ENCODE data around the gene SEC16A.

Gene SEC16A

DNA sequence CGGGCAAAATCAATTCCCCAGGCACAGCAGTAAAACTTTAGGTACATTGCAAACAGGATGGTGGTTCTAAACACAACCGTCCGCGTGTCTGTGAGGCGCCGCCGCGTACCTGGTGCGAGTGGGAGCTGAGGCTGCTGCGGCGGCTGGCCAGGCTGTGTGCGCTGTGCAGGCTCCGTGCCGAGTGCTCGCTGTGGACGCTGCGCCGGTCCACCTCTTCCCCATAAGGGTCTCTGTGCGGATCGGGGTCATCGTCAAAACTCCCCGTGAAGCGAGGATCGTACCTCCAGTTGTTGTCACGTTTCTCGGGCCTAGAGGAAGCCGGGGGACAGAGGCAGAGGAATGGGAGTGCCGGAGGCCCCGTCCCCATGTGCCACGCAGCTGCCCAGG is 16.7 kb downstream of the SEC16A start:
- DNase-seq (ENCODE audit: low read depth in 4 of 4, low spot score in 1 of 4): no peak

DNA sequence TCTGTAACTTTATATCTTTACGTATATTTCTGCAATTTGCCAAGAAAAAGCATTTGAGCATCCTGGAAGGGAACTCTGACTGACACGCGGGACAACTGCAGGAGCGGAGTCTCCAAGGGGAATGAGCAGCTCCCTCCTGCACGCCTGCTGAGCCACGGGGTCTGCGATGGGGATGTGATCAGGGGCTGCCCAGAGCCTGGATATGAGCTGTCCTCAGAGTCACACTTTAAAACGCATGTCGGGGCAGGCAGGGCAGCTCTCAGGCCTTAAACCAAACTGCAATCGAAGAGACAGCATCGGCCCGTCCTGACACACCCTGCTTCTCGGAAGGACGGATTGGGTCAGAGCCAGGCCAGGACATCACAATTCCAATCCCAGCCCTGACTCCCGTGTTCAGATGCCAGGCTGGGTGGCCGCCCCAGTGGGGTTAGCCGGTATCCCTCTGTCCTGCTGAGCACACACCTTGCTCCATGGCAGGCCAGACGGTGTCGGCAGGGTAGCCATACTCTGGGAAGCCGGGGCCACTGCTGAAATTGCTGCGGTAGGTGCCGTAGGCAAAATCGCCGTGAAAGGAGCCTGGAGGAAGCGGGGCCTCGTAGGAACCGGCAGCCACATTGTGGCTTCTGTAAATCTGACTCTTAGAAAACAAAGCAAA is 17.2 kb downstream of the SEC16A start:
- no peak for DNase-seq (ENCODE audit: low read depth in 4 of 4, low spot score in 1 of 4)

DNA sequence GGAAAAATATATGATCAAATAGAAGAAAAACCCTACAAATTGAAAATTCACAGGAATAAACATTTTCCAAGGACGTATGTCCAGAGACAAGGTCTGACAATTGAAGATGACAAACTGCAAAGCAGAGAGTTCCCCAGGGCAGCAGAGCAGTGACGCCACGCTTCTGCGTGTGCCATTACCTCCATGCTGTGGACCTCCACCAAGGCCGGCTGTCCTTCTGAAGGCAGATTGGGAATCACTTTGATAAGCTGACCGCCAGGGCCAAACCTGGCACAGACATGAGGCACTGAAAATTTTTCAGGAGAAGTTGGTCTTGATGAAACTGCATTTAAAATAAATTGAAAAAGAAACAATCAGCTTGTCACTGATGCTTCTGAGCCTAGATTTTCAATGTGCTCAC is 18.6 kb downstream of the SEC16A start:
- DNase-seq (ENCODE audit: low read depth in 4 of 4, low spot score in 1 of 4): no peak

DNA sequence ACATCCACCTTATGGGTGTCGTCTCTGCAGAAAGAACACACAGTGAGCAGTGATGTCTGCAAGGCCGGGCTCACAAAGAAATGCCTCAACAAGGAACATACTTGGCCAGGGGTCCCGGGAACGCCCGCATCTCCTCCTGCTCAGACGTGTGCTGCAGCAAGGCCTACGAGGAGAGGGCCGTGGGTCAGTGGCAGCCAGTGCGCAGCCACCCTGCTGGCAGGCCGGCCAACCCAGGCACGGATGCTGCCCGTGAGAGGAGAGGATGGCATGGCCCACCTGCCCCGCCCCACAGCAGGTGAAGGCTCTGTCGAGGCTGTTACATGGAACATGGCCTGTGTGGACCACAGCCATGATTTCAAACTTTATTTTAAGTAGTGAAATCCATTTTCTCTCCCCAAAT is 19.3 kb downstream of the SEC16A start:
- DNase-seq (ENCODE audit: low read depth in 4 of 4, low spot score in 1 of 4): no peak

DNA sequence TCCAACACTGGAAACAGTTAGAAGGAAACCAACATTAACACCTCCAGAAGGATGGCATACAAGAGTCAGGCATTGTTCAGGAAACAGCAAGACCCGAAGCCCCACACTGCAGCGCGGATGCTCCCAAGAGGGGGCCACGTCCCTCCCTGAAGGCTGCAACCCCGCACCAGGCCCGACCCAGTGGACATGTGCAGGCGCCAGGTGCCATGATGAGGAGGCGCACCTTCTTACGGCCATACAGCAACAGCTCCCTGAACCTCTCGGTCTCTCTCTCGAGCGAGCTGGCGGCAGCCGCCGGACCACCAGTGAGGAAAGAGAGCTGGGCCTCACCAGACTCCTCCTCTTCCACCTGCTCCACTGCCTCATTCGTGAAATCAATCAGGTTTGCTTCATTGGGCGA is 20.2 kb downstream of the SEC16A start:
- DNase-seq (ENCODE audit: low read depth in 4 of 4, low spot score in 1 of 4): no peak

DNA sequence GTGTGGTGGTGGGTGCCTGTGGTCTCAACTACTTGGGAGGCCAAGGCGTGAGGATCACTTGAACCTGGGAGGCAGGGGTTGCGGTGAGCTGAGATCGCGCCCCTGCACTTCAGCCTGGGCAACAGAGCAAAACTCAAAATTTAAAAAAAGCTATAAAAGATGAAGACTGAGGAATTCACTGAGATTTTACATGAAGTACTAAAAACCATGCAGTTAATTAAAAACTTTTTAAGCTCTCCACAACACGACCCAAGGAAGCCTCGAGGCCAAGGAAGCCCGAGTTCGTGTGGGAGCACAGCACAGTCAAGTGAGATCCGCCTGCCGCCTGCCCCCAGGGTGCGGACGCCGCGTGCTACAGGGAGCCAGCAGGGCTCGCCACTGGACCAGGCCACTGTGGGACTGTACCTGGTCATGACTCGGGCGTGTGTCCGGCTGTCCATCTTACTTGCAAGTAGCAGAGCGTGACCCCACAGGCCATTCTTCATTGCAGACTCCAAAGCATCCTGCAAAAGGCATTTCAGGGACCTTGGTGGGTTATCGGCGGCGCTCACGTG is 22.0 kb downstream of the SEC16A start:
- DNase-seq (ENCODE audit: low read depth in 4 of 4, low spot score in 1 of 4): no peak

DNA sequence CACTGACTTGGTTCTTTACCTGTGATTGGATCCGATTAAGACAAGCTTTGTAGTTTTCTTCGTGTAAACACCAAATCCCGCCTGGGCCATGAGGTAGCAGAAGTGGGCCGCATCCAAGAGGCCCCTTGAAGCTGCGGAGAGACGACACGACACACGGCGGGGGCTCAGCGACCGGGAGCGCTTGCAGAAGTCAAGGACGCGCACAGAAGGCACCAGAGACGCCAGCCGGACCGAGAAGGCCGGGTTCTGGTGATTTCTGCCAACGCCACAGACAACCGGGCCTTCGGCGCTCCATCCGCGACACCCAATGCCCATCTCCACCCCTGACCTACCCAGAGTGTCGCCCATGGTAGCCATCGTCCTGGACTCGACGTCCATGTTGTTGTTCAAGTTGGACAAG is 23.4 kb downstream of the SEC16A start:
- DNase-seq (ENCODE audit: low read depth in 4 of 4, low spot score in 1 of 4): no peak

DNA sequence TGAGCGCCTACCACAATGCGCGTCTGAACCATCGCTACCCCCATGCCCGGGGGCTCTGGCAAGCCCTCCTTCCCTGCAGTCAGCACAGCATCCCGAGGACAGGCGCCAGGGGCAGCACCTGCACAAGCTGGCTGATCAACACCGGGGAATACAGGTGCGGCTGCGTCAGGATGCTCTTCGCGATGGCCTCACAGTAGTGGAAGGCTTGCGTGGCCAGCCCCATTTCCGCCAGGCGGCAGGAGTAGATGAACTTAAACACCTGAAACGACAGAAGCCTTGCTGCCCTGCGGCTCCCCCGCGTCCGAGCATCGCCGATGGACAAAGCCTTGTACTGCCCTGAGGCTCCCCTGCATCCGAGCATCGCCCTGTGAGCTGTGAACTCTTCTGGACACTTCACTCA is 25.5 kb downstream of the SEC16A start:
- DNase-seq (ENCODE audit: low read depth in 4 of 4, low spot score in 1 of 4): no peak

DNA sequence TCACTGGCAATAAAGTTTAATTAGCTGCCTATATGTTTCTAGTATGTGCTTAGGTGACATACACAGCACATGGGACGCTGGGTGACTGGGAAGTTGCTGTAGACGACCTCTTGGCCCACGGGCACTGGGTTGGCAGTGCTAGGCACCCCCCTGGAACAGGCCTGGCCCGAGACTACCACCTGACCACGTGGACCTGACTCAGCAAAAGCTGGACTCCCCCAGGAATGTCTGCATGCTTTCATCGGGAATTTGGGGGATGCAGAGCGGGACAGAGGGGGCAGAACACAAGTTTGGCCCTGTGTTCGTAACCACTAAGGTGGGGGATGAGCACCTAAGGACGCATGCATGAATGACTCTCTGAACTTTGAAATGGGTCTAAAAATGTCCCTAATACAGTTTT is 26.6 kb downstream of the SEC16A start:
- DNase-seq (ENCODE audit: low read depth in 4 of 4, low spot score in 1 of 4): no peak

DNA sequence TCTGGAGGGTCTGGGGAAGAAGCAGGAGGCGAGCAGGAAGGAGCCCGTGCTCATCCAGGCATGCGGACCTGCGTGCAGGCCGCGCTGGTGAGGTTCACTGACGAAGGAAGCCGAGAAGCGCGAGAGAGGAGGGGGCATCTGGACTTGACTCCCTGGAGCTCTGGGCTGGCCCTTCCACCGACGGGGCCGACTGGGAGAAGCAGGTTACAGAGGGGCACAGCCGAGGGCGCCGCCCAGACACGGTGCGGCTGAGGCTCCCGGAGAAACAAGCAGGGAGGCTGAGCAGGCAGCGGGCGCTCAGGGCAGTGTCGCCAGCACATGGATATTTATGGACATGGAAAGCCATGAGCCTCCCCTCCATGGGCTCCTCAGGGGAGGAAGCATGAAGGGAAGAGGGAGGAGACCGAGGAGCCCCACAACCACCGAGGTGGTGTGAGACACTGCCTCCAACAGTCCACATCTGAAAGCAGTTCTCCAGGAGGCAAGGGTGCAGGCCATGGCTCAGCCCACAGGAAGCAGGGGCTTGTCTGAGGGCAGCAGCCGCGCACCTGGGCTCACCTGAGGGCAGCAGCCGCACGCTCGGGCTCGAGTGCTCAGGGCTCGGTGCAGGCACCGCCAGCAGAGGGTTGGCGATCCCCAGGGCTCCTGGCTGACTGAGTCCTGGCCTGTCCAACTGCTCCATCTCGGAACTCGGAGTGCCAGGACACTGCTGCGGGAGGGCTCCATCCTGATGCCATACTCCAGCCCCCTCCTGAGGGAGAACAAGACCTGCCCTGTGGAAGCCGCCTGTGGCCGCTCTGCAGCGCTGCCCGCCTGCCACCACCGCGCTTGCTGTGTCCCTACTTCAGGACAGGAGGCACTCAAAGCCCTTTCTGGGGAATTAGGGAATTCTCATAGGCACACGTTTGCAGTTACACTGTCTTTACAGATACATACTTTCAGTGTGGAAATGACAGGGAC is 27.5 kb downstream of the SEC16A start:
- DNase-seq (ENCODE audit: low read depth in 4 of 4, low spot score in 1 of 4): no peak

DNA sequence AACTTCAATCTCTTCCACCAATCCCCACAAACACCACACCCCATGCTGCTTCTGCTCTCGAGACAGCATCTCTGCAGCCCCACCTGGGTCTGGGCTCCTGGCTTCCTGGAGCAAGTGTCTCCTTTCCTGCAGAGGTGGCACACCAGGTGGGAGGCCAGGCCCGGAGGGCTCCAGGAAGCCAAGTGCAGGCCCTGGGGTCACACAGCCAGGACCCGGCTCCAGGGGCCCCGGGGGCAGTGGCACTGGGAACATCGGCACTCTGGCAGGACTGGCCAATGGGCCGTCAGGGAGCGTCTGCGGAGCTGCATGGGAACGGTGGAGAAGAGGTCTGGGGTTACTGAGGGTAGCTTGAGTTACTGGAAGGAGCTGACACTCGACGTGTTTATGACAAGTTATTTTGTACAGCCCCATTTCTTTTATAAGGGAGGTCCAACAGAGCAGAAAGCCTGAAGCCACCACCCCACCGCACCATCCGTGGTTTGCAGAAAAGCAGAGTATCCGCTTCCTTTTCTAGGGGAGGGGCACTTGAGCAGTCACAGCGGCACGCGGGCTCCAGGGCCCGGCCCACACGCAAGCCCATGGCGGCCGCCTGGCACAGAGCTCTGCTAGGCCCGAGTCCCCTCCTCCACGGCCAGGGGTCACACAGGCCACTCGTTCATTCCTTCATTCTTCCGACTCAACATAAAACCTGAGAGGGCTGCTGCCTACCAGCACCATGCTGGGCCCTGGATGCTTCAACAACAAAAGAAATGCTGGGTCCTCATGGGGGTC is 28.6 kb downstream of the SEC16A start:
- DNase-seq (ENCODE audit: low read depth in 4 of 4, low spot score in 1 of 4): no peak

DNA sequence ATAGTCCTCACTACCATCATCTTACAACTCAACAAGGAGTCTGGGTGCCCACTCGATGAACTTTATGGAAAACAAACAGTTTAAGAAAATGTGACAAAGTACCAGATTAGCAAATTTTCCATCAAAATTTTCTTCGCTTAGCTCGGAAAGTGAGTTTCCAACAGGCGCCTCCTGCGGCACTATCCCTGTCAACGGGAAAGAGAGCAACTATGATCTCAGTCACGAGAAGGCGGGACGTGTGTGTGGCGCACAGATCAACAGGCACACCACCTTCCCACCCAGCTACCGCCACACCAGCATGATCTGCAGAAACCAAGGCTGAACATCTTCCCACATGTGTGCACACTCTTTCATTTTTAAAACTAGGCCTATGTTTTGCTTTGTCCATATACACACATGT is 29.5 kb downstream of the SEC16A start:
- DNase-seq (ENCODE audit: low read depth in 4 of 4, low spot score in 1 of 4): no peak

DNA sequence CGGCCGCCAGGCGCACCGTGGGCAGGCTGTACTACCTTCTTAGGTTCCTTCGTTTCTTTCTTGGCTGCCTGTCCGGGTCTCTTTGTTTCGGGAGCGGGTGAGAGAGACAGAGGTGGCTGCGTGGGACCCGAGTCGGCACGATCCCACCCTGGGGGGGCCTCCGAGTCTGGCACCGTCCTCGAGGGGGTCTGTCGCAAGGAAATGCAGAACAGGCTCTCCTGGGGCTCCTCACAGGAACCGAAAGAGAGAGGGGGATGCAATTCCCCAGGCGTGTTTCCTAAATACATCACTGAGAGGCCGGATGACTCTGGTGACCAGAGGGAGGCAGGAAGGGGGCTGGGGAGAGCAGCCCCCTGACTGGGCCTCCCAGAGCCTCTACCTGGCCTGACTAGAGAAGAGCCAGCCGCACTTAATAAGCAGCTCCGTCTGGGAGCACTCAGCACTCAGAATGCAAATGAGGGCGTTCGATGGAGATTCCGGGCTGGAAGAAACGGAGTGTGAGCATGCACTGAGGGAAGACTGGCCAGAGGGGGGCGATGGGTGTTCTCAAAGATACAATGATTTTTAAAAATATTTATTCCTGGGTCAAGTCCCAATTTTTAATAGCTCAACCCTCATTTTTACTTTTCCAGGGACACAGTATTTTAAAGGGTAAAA is 31.5 kb downstream of the SEC16A start:
- DNase-seq (ENCODE audit: low read depth in 4 of 4, low spot score in 1 of 4): no peak

DNA sequence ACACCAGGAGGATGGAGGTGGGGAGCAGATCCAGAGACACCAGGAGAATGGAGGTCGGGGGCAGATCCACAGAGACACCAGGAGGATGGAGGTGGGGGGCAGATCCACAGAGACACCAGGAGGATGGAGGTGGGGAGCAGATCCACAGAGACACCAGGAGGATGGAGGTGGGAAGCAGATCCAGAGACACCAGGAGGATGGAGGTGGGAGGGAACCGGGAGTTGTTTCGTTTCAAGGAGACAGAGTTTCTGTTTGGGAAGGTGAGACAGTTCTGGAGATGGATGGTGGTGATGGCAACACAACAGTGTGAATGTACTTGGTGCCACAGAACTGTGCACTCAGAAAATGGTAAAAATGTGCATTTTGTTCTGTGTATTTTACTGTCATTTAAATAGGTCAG is 34.2 kb downstream of the SEC16A start:
- DNase-seq (ENCODE audit: low read depth in 4 of 4, low spot score in 1 of 4): no peak

DNA sequence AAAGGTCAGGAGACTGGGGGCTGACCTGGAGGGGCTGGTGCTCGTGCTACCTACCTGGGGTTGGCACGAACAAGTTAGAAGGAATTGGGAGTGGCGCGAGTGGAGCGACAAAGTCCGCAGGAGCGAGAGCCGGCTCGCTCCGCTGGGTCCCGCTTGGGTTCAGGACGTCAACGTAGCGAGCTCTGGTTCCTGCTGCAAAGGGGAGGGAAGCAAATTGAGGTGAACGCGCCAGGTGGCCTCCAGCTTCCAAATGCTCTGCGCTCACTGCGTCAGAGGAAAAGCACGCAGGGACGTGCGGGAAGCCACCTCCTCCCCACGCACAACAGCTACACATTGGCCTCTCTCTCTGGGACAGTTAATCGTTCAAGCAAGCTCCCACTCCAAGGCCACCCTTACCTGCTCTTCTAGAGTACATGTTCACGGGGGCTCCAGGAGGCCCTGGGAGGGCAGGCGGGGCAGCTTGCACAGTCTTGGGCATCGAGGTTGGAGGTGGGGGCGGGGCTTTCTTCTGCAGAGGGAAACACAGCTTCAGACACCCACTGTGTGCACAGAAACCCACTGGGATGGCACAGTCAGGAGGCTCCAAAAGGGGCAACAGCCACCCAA is 35.6 kb downstream of the SEC16A start:
- DNase-seq (ENCODE audit: low read depth in 4 of 4, low spot score in 1 of 4): no peak

DNA sequence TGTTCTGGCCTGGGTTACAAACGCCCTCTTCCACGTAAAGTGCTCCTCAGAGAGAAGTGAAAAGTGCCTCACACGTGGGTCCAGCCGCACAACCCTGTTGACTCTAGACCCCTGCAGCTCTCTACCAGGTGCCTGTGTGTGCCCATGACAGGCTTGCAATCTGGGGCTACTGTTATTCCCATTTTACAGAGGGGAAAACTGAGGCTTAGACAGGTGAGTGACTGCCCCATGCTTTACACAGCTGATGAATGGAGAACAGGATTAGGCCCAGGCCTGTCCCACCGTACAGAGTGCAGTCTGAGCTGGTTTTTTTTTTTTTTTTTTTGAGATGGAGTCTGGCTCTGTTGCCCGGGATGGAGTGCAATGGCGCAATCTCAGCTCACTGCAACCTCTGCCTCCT is 37.0 kb downstream of the SEC16A start:
- no peak for DNase-seq (ENCODE audit: low read depth in 4 of 4, low spot score in 1 of 4)

DNA sequence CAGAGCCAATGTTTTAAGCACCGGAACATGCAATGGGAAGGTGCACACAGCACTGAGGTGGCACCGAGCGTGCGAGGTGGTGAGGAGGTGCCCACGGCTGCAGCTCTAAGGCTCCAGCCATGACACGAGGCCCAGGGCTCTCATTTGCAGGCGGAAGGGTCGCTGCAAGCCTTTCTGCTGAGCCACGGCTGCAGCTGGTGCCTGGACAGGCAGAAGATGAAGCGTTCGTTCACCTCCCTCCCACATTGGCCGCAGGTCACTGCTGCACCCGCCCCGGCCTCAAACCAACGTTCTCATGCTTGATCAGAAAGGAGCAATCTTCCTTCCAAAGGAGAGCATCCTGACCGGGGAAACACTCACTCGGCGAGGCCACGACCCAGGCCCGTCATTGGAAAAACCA is 38.7 kb downstream of the SEC16A start:
- no peak for DNase-seq (ENCODE audit: low read depth in 4 of 4, low spot score in 1 of 4)

DNA sequence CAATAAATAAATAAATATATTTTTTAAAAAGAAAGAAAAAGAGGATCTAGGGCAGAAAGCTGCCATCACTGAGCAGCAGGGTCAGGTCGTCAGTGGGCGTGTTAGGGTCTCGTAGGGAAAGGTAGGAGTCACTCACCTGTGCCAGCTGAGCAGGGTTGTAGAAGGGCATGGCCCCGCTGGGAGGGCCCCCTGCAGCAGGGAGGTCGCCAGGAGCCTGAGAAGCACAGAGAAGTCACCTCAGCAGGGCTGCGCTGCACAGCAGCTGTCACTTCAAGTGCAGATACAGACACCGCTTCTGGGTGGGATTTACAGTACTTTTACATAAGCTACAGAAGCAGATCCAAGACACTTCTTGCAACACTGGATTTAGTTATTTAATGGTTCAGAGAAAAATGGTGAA is 39.2 kb downstream of the SEC16A start:
- no peak for DNase-seq (ENCODE audit: low read depth in 4 of 4, low spot score in 1 of 4)

DNA sequence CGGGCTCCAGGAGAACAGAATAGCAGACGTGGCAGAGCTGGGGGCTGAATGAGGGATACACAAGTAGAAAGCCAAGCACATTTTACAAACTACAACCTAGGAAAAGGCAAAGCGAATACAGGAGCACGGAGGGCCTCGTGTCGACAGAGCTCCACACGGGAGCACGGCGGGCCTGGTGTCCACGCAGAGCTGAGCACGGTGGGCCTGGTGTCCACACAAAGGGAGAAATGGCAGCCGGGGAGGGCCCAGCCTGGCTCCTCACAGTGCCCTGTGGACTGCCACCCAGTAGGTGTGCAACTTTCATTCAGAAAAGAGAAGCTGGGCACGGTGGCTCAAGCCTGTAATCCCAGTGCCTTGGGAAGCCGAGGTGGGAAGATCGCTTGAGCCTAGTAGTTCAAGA is 39.8 kb downstream of the SEC16A start:
- no peak for DNase-seq (ENCODE audit: low read depth in 4 of 4, low spot score in 1 of 4)

DNA sequence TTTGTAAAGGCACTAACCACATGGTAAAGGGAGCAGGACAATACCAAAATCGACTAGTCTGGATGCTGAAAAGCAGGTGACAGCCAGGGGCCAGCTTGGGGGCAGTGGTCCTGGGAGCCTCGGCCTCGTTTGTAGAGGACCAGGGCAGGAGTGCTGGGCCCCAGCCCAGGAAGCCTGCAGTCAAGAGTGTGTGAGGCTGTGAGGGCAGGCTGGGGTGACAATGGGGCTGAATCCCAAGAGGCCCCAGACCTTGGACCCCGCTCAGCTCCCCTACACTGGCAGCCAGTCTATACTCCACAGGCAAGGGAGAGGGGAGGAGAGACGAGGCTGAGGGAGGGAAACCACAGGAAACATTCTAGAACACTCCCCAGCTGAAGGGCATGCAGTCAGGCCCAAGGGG is 40.6 kb downstream of the SEC16A start:
- no peak for DNase-seq (ENCODE audit: low read depth in 4 of 4, low spot score in 1 of 4)
